Activated CD8-positive, alpha-beta T cell treated with anti-CD3 and anti-CD28 coated beads for 36 hours (primary cell): Measurements from ENCODE around the gene ZNF488. TPM values are rescaled to one million over a fixed set of nuclear protein-coding genes. Genes with fewer than 3 reads are reported as not detected.

ENCODE experiments used
- ATAC-seq: fragments of 200-7000 bp; cut with Tn5 transposase; one replicate; pipeline ENCODE4 v1.10.0; 2021; ENCODE audit warnings: mild to moderate bottlenecking, moderate library complexity
- CTCF ChIA-PET: fragments of 350-600 bp; sonication (Branson Sonifier 250); formaldehyde crosslinking; loops from one replicate; lab custom pipeline; 2021; ENCODE audit warnings: antibody characterized with exemption; lab: Charles Lee
- POLR2A ChIA-PET: fragments of 350-600 bp; sonication (Branson Sonifier 250); formaldehyde crosslinking; loops from one replicate; lab custom pipeline; 2021; ENCODE audit warnings: antibody characterized with exemption; lab: Charles Lee
- DNase-seq: peaks from one replicate; pipeline ENCODE4 v3.0.0-alpha.2; 2020
- H3K27ac Mint-ChIP-seq: one replicate; pipeline ENCODE4 v1.8.0; 2021; ENCODE audit warnings: mild to moderate bottlenecking, mixed read lengths
- H3K27me3 Mint-ChIP-seq: one replicate; pipeline ENCODE4 v1.8.0; 2021; ENCODE audit warnings: mixed read lengths
- H3K36me3 Mint-ChIP-seq: one replicate; pipeline ENCODE4 v1.8.0; 2021; ENCODE audit warnings: low read depth, mixed read lengths
- H3K4me1 Mint-ChIP-seq: one replicate; pipeline ENCODE4 v1.8.0; 2021; ENCODE audit warnings: low read depth, mixed read lengths
- H3K4me3 Mint-ChIP-seq: one replicate; pipeline ENCODE4 v1.8.0; 2021; ENCODE audit warnings: mild to moderate bottlenecking, moderate library complexity, mixed read lengths
- H3K9me3 Mint-ChIP-seq: one replicate; pipeline ENCODE4 v1.8.0; 2021; ENCODE audit warnings: mixed read lengths
- CTCF ChIP-seq: fragments of 200-600 bp; IDR thresholded peaks from one replicate; pipeline ENCODE4 v1.8.0; 2022; ENCODE audit warnings: antibody characterized with exemption, mild to moderate bottlenecking
- intact Hi-C: fragments of 100-400 bp; cut with micrococcal nuclease; formaldehyde crosslinking; loops from one replicate; pipeline ENCODE4 v1.10.0; 2022
- total RNA-seq, 2 experiments: library from RNA; stranded (reverse); gene quantifications; one replicate each; pipeline ENCODE4 v1.2.3, GENCODE V29; 2021

The ZNF488 gene
- total RNA-seq, 2 experiments from 2014 or later: 0.36 to 0.58 TPM

- Mint-ChIP-seq H3K27ac (no peak within 1 kb of the TSS), H3K27me3 (no peaks in the 10 kb centered on the region), H3K36me3 (no peaks in the 10 kb centered on the region), H3K4me1 (no peaks in the 10 kb centered on the region), H3K9me3 (no peaks in the 10 kb centered on the region), H3K4me3 (no peak within 1 kb of the TSS)
- ChIA-PET POLR2A (no interaction called here), CTCF (interaction anchor here (1.6 to 2.1 kb wide), 2 partner anchors 36 to 323 kb away, joined by 3 to 6 read pairs; no protein-coding TSS in a partner anchor)
- no peak for TF ChIP-seq CTCF
- ATAC-seq: no peak
- DNase-seq: no peak
- intact Hi-C loops: no loop called here
Measured at GRCh38 chr10:47348138-47348651, 35.9 kb downstream of the ZNF488 start, which contains the start of gene RBP3. RBP3 (plus strand) TSS chr10:47348363; CDS start chr10:47348485, 122 bp downstream.

- Mint-ChIP-seq H3K4me3 (no peak overlapping the region), H3K9me3 (no peaks in the 10 kb centered on the region), H3K27ac (no peak overlapping the region), H3K4me1 (no peaks in the 10 kb centered on the region), H3K27me3 (peaks cover 1% of the 10 kb centered on the region), H3K36me3 (no peaks in the 10 kb centered on the region)
- no peak for DNase-seq
- ChIA-PET POLR2A (no interaction called here), CTCF (interaction anchor here (1.6 to 2.1 kb wide), 2 partner anchors 35 to 322 kb away, joined by 3 to 6 read pairs; no protein-coding TSS in a partner anchor)
- no peak for TF ChIP-seq CTCF
- no peak for ATAC-seq
- intact Hi-C loops: no loop called here
Measured at GRCh38 chr10:47347303-47347675, 36.8 kb downstream of the ZNF488 start.

- ATAC-seq (no peak), DNase-seq (no peak)
- Mint-ChIP-seq H3K4me3 (no peak overlapping the region), H3K9me3 (no peaks in the 10 kb centered on the region), H3K4me1 (no peaks in the 10 kb centered on the region), H3K36me3 (no peaks in the 10 kb centered on the region), H3K27me3 (peaks cover 1% of the 10 kb centered on the region), H3K27ac (no peak overlapping the region)
- CTCF ChIA-PET: interaction anchor here (1.6 to 2.1 kb wide), 2 partner anchors 35 to 322 kb away, joined by 3 to 6 read pairs; no protein-coding TSS in a partner anchor
- no peak for TF ChIP-seq CTCF
- POLR2A ChIA-PET: no interaction called here
- intact Hi-C loops: no loop called here
Measured at GRCh38 chr10:47346581-47347302, 37.4 kb downstream of the ZNF488 start.

DNA sequence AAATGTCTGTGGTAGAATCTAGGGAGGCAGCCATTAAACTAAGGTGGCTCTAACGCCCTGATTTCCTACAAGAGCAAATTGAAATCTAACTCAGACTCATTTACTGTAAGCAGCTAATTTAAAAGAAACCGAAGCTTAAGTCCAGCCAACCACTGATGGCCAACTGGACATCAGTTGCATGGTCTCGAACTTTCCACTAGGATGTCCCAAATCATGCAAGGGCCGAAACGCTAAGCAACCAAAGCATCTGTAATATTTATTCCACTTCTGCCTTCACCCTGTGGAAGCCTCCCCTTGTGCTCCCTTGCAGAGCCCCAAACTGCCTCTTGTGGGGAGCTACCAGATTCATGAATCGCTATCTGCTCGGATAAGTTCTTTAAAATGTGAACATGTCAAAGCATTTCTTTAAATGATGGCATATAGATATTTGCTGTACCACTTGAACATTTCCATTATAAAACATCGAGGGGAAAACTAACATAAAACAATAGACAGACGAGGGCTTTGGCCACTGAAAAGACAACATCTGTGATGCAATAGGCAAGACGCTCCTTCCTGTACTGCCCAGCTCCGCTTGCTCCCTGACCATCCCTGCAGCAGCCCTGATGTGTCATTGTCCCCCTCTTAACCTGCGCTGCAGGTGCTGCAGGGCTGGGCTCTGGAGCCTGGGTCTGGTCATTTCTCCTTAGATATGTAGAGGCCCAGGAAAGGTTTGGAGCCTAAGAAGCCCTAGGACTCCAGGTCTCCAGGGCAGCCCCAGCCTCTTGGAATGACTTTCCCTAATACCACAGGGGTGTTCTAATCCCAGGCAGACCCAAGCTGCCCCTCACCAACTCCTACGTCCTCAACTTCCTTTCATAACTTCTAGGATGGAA lies 38.9 kb downstream of the ZNF488 start:
- Mint-ChIP-seq H3K36me3 (no peaks in the 10 kb centered on the region), H3K27ac (no peak overlapping the region), H3K4me1 (no peaks in the 10 kb centered on the region), H3K27me3 (peaks cover 1% of the 10 kb centered on the region), H3K4me3 (no peak overlapping the region), H3K9me3 (no peaks in the 10 kb centered on the region)
- ChIA-PET POLR2A (no interaction called here), CTCF (interaction anchor here (1.1 to 2.2 kb wide), 3 partner anchors 33 to 298 kb away, joined by 3 to 5 read pairs (median 4); no protein-coding TSS in a partner anchor)
- DNase-seq: no peak
- intact Hi-C loops: no loop called here
- TF ChIP-seq CTCF: no peak
- ATAC-seq: no peak
